Measurements from ENCODE around the gene CFAP20DC. TPM values are rescaled to one million over a fixed set of nuclear protein-coding genes. Genes with fewer than 3 reads are reported as not detected.

CFAP20DC gene
- total RNA-seq, 4 donors from 2014 or later, result not detected

- Histone ChIP-seq H3K4me1 (no peaks in the 10 kb centered on the region), H3K9me3 (no peaks in the 10 kb centered on the region), H3K27me3 (no peaks in the 10 kb centered on the region), H3K27ac (no peak overlapping the region), H3K36me3 (no peaks in the 10 kb centered on the region), H3K4me3 (no peak overlapping the region)
- ATAC-seq, result no peak
- no peak for TF ChIP-seq CTCF (IDR thresholded peaks at IDR 0.05 in 4 of 5, conservative IDR thresholded peaks at IDR 0.05 in 1 of 5)
- TF ChIP-seq POLR2A (IDR thresholded peaks at IDR 0.05), result no peak
- in situ Hi-C loops (cut with MboI; ENCODE audit: low sequenced_read_pairs in 4 of 4) (no loop called here), intact Hi-C loops (cut with DNase I; ENCODE audit: low total_unique reads) (no loop called here)
- no peak for DNase-seq
These were observed 36.2 kb upstream of the CFAP20DC start for GRCh38 chr3:59085976-59086375.

GRCh38 chr3:59084583-59084982 is 34.8 kb upstream of the CFAP20DC start:
- Histone ChIP-seq H3K4me1 (no peaks in the 10 kb centered on the region), H3K4me3 (no peak overlapping the region), H3K27ac (no peak overlapping the region), H3K9me3 (no peaks in the 10 kb centered on the region), H3K27me3 (no peaks in the 10 kb centered on the region), H3K36me3 (no peaks in the 10 kb centered on the region)
- in situ Hi-C loops (cut with MboI; ENCODE audit: low sequenced_read_pairs in 4 of 4) (no loop called here), intact Hi-C loops (cut with DNase I; ENCODE audit: low total_unique reads) (no loop called here)
- no peak for TF ChIP-seq POLR2A (IDR thresholded peaks at IDR 0.05)
- no peak for TF ChIP-seq CTCF (IDR thresholded peaks at IDR 0.05 in 4 of 5, conservative IDR thresholded peaks at IDR 0.05 in 1 of 5)
- DNase-seq (no peak), ATAC-seq (no peak)

- DNase-seq (no peak), ATAC-seq (no peak)
- H3K27ac ChIP-seq, result no peak overlapping the region
- in situ Hi-C loops (cut with MboI; ENCODE audit: low sequenced_read_pairs in 4 of 4), result no loop called here
- no peak overlapping the region for H3K4me3 ChIP-seq
- no peaks in the 10 kb centered on the region for H3K36me3 ChIP-seq
- no peaks in the 10 kb centered on the region for H3K27me3 ChIP-seq
- no peaks in the 10 kb centered on the region for H3K4me1 ChIP-seq
- intact Hi-C loops (cut with DNase I; ENCODE audit: low total_unique reads), result no loop called here
- TF ChIP-seq POLR2A (IDR thresholded peaks at IDR 0.05) (no peak), CTCF (IDR thresholded peaks at IDR 0.05 in 4 of 5, conservative IDR thresholded peaks at IDR 0.05 in 1 of 5) (no peak)
- H3K9me3 ChIP-seq, result no peaks in the 10 kb centered on the region
These were observed 32.3 kb upstream of the CFAP20DC start for GRCh38 chr3:59082106-59082505.

- in situ Hi-C loops (cut with MboI; ENCODE audit: low sequenced_read_pairs in 4 of 4), result no loop called here
- TF ChIP-seq CTCF (IDR thresholded peaks at IDR 0.05 in 4 of 5, conservative IDR thresholded peaks at IDR 0.05 in 1 of 5) (no peak), POLR2A (IDR thresholded peaks at IDR 0.05) (no peak)
- intact Hi-C loops (cut with DNase I; ENCODE audit: low total_unique reads), result no loop called here
These were observed 31.2 kb upstream of the CFAP20DC start for GRCh38 chr3:59081071-59081470.

GRCh38 chr3:59079962-59080361 is 30.1 kb upstream of the CFAP20DC start:
- H3K9me3 ChIP-seq, result no peaks in the 10 kb centered on the region
- TF ChIP-seq CTCF (IDR thresholded peaks at IDR 0.05 in 4 of 5, conservative IDR thresholded peaks at IDR 0.05 in 1 of 5), result no peak
- TF ChIP-seq POLR2A (IDR thresholded peaks at IDR 0.05), result no peak
- H3K4me3 ChIP-seq, result no peak overlapping the region
- in situ Hi-C loops (cut with MboI; ENCODE audit: low sequenced_read_pairs in 4 of 4), result no loop called here
- no peaks in the 10 kb centered on the region for H3K27me3 ChIP-seq
- intact Hi-C loops (cut with DNase I; ENCODE audit: low total_unique reads), result no loop called here
- no peaks in the 10 kb centered on the region for H3K4me1 ChIP-seq
- no peak for DNase-seq
- no peaks in the 10 kb centered on the region for H3K36me3 ChIP-seq
- ATAC-seq, result no peak
- no peak overlapping the region for H3K27ac ChIP-seq

More at GRCh38 chr3:59081071-59081470, 31.2 kb upstream of the CFAP20DC start:
- Histone ChIP-seq H3K4me1 (no peaks in the 10 kb centered on the region), H3K9me3 (no peaks in the 10 kb centered on the region), H3K27ac (no peak overlapping the region), H3K36me3 (no peaks in the 10 kb centered on the region), H3K27me3 (no peaks in the 10 kb centered on the region), H3K4me3 (no peak overlapping the region)
- ATAC-seq, result no peak
- no peak for DNase-seq

Measured in gastrocnemius medialis (tissue), 4 donors.